ENCODE results near the gene VEZF1.

- TF ChIP-seq CTCF (IDR thresholded peaks at IDR 0.05), result no peak
- no peak for TF ChIP-seq POLR2AphosphoS5 (IDR thresholded peaks at IDR 0.05)
- TF ChIP-seq EP300 (IDR thresholded peaks at IDR 0.05), result no peak
Measured at GRCh38 chr17:57976594-57976993, 11.5 kb downstream of the VEZF1 start.

Data from upper lobe of left lung (tissue), 4 donors.